Panc1 (cell line): ENCODE measurements around the gene NKPD1. TPM values are rescaled to one million over a fixed set of nuclear protein-coding genes. Genes with fewer than 3 reads are reported as not detected.

Experiments used
- ATAC-seq: fragments of 200-7000 bp; cut with Tn5 transposase; 2 replicates; pipeline ENCODE4 v1.9.1; 2020; ENCODE audit warnings: mild to moderate bottlenecking, moderate library complexity
- BruUV-seq: library from RNA; stranded (reverse); fragments of 400-500 nt; replicated peaks from 2 replicates; lab custom pipeline; 2021; lab: Mats Ljungman, UMichigan
- CTCF ChIA-PET: fragments of 300-600 bp; sonication (Branson Sonifier 250); formaldehyde crosslinking; loops from one replicate; lab custom pipeline; 2022; ENCODE audit warnings: antibody characterized with exemption; lab: Charles Lee
- POLR2A ChIA-PET: fragments of 300-600 bp; sonication (Branson Sonifier 250); formaldehyde crosslinking; loops from one replicate; lab custom pipeline; 2022; ENCODE audit warnings: antibody characterized with exemption; lab: Charles Lee
- DNase-seq: peaks from one replicate; pipeline ENCODE4 v3.0.0-alpha.2; 2010; ENCODE audit warnings: low read depth, low spot score
- H3K27ac ChIP-seq: 2 replicates; pipeline ENCODE4 v1.5.1; 2011; ENCODE audit warnings: mild to moderate bottlenecking, low read length, inconsistent platforms
- H3K27me3 ChIP-seq: fragments of 200-500 bp; sonication (Bioruptor generic); 2 replicates; pipeline ENCODE4 v1.6.0; 2014; ENCODE audit warnings: low read length, inconsistent platforms; ENCODE audit not compliant: control insufficient read depth, insufficient read depth
- H3K36me3 ChIP-seq: fragments of 200-500 bp; sonication (Bioruptor generic); 2 replicates; pipeline ENCODE4 v1.5.1; 2014; ENCODE audit warnings: inconsistent platforms, mild to moderate bottlenecking, low read length, moderate library complexity; ENCODE audit not compliant: control insufficient read depth, insufficient read depth
- H3K4me1 ChIP-seq: 2 replicates; pipeline ENCODE4 v1.5.1; 2011; ENCODE audit warnings: inconsistent platforms, mild to moderate bottlenecking, low read length, moderate library complexity; ENCODE audit not compliant: control insufficient read depth, insufficient read depth
- H3K4me3 ChIP-seq, 2 experiments: 2 replicates each; pipeline ENCODE4 v1.5.1; 2011 to 2012; ENCODE audit warnings: low read depth in 2 of 2, low read length in 2 of 2, mild to moderate bottlenecking in 2 of 2, inconsistent platforms in 1 of 2, moderate library complexity in 1 of 2
- H3K9me3 ChIP-seq: fragments of 200-500 bp; sonication (Bioruptor generic); 2 replicates; pipeline ENCODE4 v1.5.1; 2014; ENCODE audit warnings: low read depth, mild to moderate bottlenecking, inconsistent platforms, low read length, moderate library complexity; ENCODE audit not compliant: control insufficient read depth, insufficient read depth
- CTCF ChIP-seq: fragments of 450-650 bp; IDR thresholded peaks from 2 replicates; pipeline ENCODE4 v1.5.1; 2017; ENCODE audit warnings: mild to moderate bottlenecking
- POLR2AphosphoS5 ChIP-seq: IDR thresholded peaks from 2 replicates; pipeline ENCODE4 v1.6.1; 2012; ENCODE audit warnings: mild to moderate bottlenecking, low read depth, low read length, moderate library complexity
- REST ChIP-seq, 2 experiments: IDR thresholded peaks; 2 replicates each; pipeline ENCODE4 v1.6.1; 2011 to 2012; ENCODE audit warnings: low read depth in 2 of 2, control low read depth in 1 of 2, low read length in 1 of 2, mild to moderate bottlenecking in 1 of 2, moderate library complexity in 1 of 2; ENCODE audit not compliant: insufficient read depth in 1 of 2
- SIN3A ChIP-seq: IDR thresholded peaks from 2 replicates; pipeline ENCODE4 v1.6.1; 2012; ENCODE audit warnings: low read depth, mild to moderate bottlenecking, low read length, moderate library complexity, borderline replicate concordance; ENCODE audit not compliant: insufficient read depth
- TCF7L2 ChIP-seq: IDR thresholded peaks from 2 replicates; pipeline ENCODE4 v1.6.1; 2011; ENCODE audit warnings: mild to moderate bottlenecking, low read depth, low read length, inconsistent platforms
- in situ Hi-C: cut with HindIII; loops from 2 replicates; pipeline ENCODE4 v1.10.0; 2016; ENCODE audit warnings: low sequenced_read_pairs, low pct_unique_long_range_greater_than_20kb
- intact Hi-C: fragments of 100-400 bp; cut with micrococcal nuclease; formaldehyde crosslinking; loops from one replicate; pipeline ENCODE4 v1.10.0; 2022; ENCODE audit not compliant: unreplicated experiment
- total RNA-seq: library from RNA; stranded (reverse); gene quantifications from one replicate; pipeline ENCODE4 v1.2.1, GENCODE V29; 2021; ENCODE audit not compliant: unreplicated experiment

NKPD1 gene
- total RNA-seq, 1 experiment from 2014 or later: 0.05 TPM

- ChIA-PET CTCF (no interaction called here), POLR2A (no interaction called here)
- Histone ChIP-seq H3K4me3 (no peak overlapping the region), H3K27ac (no peak overlapping the region), H3K36me3 (no peaks in the 10 kb centered on the region), H3K27me3 (no peaks in the 10 kb centered on the region), H3K4me1 (no peaks in the 10 kb centered on the region), H3K9me3 (no peaks in the 10 kb centered on the region)
- no TSS peak for BruUV-seq
- intact Hi-C loops: no loop called here
- in situ Hi-C loops: no loop called here
- DNase-seq: no peak
- no peak for ATAC-seq
- TF ChIP-seq REST (IDR thresholded peaks at IDR 0.05; ENCODE audit: insufficient read depth in 1 of 2, low read depth in 2 of 2, low read length in 1 of 2) (no peak), POLR2AphosphoS5 (no peak), TCF7L2 (no peak), CTCF (no peak), SIN3A (no peak)
Observed at GRCh38 chr19:45158503-45159209, 2.1 kb downstream of the NKPD1 start.

GRCh38 chr19:45156751-45157150 is 4.0 kb downstream of the NKPD1 start:
- intact Hi-C loops (no loop called here), in situ Hi-C loops (no loop called here)
- no peaks in the 10 kb centered on the region for H3K9me3 ChIP-seq
- no peak for ATAC-seq
- DNase-seq: no peak
- ChIA-PET POLR2A (no interaction called here), CTCF (no interaction called here)
- no peaks in the 10 kb centered on the region for H3K4me1 ChIP-seq
- H3K4me3 ChIP-seq: no peak overlapping the region
- no peaks in the 10 kb centered on the region for H3K36me3 ChIP-seq
- H3K27ac ChIP-seq: no peak overlapping the region
- no peak for TF ChIP-seq SIN3A
- TF ChIP-seq POLR2AphosphoS5: no peak
- no peak for TF ChIP-seq CTCF
- no peak for TF ChIP-seq REST (IDR thresholded peaks at IDR 0.05; ENCODE audit: insufficient read depth in 1 of 2, low read depth in 2 of 2, low read length in 1 of 2)
- TF ChIP-seq TCF7L2: no peak
- BruUV-seq: no TSS peak
- H3K27me3 ChIP-seq: no peaks in the 10 kb centered on the region
